D341Med (cell line): ENCODE results near the gene PRAMEF18.
"Not testable (repeated sequence)": the region's sequence is repeated elsewhere in the genome, so short reads cannot be mapped to it uniquely, and the experiment has no call there.

Experiments used
- DNase-seq: peaks from one replicate; pipeline ENCODE4 v3.0.0; 2012; ENCODE audit warnings: low spot score

Gene PRAMEF18

GRCh38 chr1:13201309-13201708 is 24.6 kb downstream of the PRAMEF18 start, which contains the start of gene PRAMEF13:
PRAMEF13 (minus strand) TSS chr1:13201409; CDS start chr1:13199589, 1,820 bp downstream.
- not testable (repeated sequence) for DNase-seq
